Spleen (tissue), 11 donors: ENCODE measurements around the gene DMD. TPM values are rescaled to one million over a fixed set of nuclear protein-coding genes. Genes with fewer than 3 reads are reported as not detected.

Experiments
- DNase-seq: peaks from one replicate; pipeline ENCODE4 v3.0.0-alpha.2; 2020
- H3K27ac ChIP-seq, 8 donors: fragments of 200-600 bp; sonication (generic) in 7 of 8; 1 replicate in 4 of 8; 2 replicates in 4 of 8; pipeline versions ENCODE4 v1.5.0 to v1.8.0; 2016 to 2021; ENCODE audit warnings: inconsistent platforms in 4 of 8, mild to moderate bottlenecking in 4 of 8, moderate library complexity in 1 of 8
- H3K27me3 ChIP-seq, 7 donors: fragments of 200-600 bp; sonication (generic) in 6 of 7; replicated peaks in 1 of 7; 1 replicate in 4 of 7; 2 replicates in 3 of 7; pipeline versions ENCODE4 v1.5.0 to v1.8.0; 2016 to 2021; ENCODE audit warnings: inconsistent platforms in 3 of 7, mild to moderate bottlenecking in 1 of 7
- H3K36me3 ChIP-seq, 6 donors: fragments of 200-600 bp; sonication (generic) in 5 of 6; 1 replicate in 4 of 6; 2 replicates in 2 of 6; pipeline versions ENCODE4 v1.5.0 to v1.8.0; 2016 to 2021; ENCODE audit warnings: inconsistent platforms in 2 of 6
- H3K4me1 ChIP-seq, 6 donors: fragments of 200-600 bp; sonication (generic) in 5 of 6; 1 replicate in 3 of 6; 2 replicates in 3 of 6; pipeline versions ENCODE4 v1.5.0 to v1.8.0; 2016 to 2021; ENCODE audit warnings: inconsistent platforms in 3 of 6
- H3K4me3 ChIP-seq, 8 donors: fragments of 200-600 bp; sonication (generic) in 7 of 8; 1 replicate in 4 of 8; 2 replicates in 4 of 8; pipeline versions ENCODE4 v1.5.0 to v1.8.0; 2016 to 2021; ENCODE audit warnings: inconsistent platforms in 4 of 8, mild to moderate bottlenecking in 4 of 8, moderate library complexity in 2 of 8
- H3K9me3 ChIP-seq, 8 donors: fragments of 200-600 bp; sonication (generic) in 7 of 8; 1 replicate in 4 of 8; 2 replicates in 4 of 8; pipeline versions ENCODE4 v1.5.0 to v1.8.0; 2016 to 2021; ENCODE audit warnings: inconsistent platforms in 4 of 8
- POLR2A ChIP-seq, 3 donors: fragments of 450-650 bp; IDR thresholded peaks; one replicate each; pipeline ENCODE4 v1.5.1; 2017; ENCODE audit warnings: antibody characterized with exemption in 3 of 3, mild to moderate bottlenecking in 1 of 3
- POLR2AphosphoS5 ChIP-seq, 3 donors: sonication (generic); formaldehyde crosslinking; IDR thresholded peaks; one replicate each; pipeline ENCODE4 v1.5.1; 2017; ENCODE audit warnings: antibody characterized with exemption in 3 of 3
- WGBS, 5 donors: extraction: QIAGEN DNeasy Blood & Tissue Kit in 3 of 5; methylation state at CpG; one replicate each; pipeline versions ENCODE4 v1.1.5 to v1.1.7; 2013 to 2018; 5-methylcytosine and 5-hydroxymethylcytosine counted together
- intact Hi-C: fragments of 100-400 bp; cut with DNase I; formaldehyde crosslinking; loops from one replicate; pipeline ENCODE4 v1.15.0; 2023; ENCODE audit warnings: low total_unique reads
- polyA plus RNA-seq, 3 donors: library from polyadenylated mRNA; stranded (reverse); fragments of 200-250 nt; gene quantifications; one replicate each; pipeline ENCODE4 v1.2.1, GENCODE V29; 2013
- total RNA-seq, 7 donors: library from RNA; depleted of rRNA in 3 of 7; stranded (reverse); fragments of >200 nt in 3 of 7; fragmentation: NEBNext Ultra II Directional in 4 of 7; extraction: Animal tissue kit (Norgen Biotek cat#: 25700) in 4 of 7; gene quantifications; one replicate each; pipeline versions ENCODE4 v1.1.0 to v1.2.1, GENCODE V29; 2016 to 2021
- TF ChIP-seq, protein P1 (sequence below), 11 experiments: fragments of 200-600 bp in 7 of 11; fragments of 450-650 bp in 4 of 11; sonication (generic) in 4 of 11; IDR thresholded peaks in 8 of 11; conservative IDR thresholded peaks in 3 of 11; 1 replicate in 7 of 11; 2 replicates in 4 of 11; pipeline versions ENCODE4 v1.4.0 to v1.8.0; 2016 to 2021; ENCODE audit warnings: antibody characterized with exemption in 11 of 11, inconsistent platforms in 4 of 11, mild to moderate bottlenecking in 1 of 11
- donor health status: healthy with polysubstance abuse.
- donor health status: DM: no; HTN: no; CAD: no; lungs with moderate emphysema.
- donor health status: DM: no; HTN: no; CAD: no.
- donor health status: Bipolar disorder and iron deficiency.
- donor health status: healthy.
- donor health status: DM: no; HTN: no; CAD: no.
- donor health status: DM: yes; HTN: yes; CAD: no.

The DMD gene
- total and polyA plus RNA-seq, 10 donors, result 1.3 to 11.3 (median 4.4) TPM

DNA sequence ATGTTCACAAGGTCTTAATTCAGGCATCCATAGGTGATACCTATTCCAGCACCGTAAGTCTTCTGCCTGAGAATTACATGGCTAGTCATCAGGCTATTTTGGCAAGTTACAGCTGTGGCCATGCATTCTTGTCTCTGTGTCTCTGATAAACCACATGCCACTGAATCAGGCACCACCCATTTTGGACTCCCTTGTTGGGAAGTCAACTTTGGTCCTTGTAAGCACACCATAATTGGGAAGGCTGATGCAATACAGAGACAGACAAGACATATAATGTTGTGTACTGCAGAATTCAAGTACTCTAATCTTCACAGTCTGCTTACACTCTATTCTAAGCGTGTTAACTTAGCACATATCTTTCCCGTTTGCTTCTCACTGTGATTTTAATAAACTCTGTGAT lies 1655.8 kb downstream of the DMD start:
- 81 to 99% (median 93%) methylated on average over 3 of the region's 3 CpGs for WGBS, 5 donors
- intact Hi-C loops, result no loop called here
- Histone ChIP-seq H3K4me1 (no peaks in the 10 kb centered on the region), H3K9me3 (no peaks in the 10 kb centered on the region), H3K4me3 (no peak overlapping the region), H3K36me3 (no peaks in the 10 kb centered on the region), H3K27me3 (no peaks in the 10 kb centered on the region), H3K27ac (no peak overlapping the region)
- no peak for DNase-seq
- TF ChIP-seq POLR2AphosphoS5 (IDR thresholded peaks at IDR 0.05) (no peak), POLR2A (IDR thresholded peaks at IDR 0.05) (no peak)
- TF ChIP-seq, protein P1, sequence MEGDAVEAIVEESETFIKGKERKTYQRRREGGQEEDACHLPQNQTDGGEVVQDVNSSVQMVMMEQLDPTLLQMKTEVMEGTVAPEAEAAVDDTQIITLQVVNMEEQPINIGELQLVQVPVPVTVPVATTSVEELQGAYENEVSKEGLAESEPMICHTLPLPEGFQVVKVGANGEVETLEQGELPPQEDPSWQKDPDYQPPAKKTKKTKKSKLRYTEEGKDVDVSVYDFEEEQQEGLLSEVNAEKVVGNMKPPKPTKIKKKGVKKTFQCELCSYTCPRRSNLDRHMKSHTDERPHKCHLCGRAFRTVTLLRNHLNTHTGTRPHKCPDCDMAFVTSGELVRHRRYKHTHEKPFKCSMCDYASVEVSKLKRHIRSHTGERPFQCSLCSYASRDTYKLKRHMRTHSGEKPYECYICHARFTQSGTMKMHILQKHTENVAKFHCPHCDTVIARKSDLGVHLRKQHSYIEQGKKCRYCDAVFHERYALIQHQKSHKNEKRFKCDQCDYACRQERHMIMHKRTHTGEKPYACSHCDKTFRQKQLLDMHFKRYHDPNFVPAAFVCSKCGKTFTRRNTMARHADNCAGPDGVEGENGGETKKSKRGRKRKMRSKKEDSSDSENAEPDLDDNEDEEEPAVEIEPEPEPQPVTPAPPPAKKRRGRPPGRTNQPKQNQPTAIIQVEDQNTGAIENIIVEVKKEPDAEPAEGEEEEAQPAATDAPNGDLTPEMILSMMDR (IDR thresholded peaks at IDR 0.05 in 8 of 11, conservative IDR thresholded peaks at IDR 0.05 in 3 of 11), result no peak

DNA sequence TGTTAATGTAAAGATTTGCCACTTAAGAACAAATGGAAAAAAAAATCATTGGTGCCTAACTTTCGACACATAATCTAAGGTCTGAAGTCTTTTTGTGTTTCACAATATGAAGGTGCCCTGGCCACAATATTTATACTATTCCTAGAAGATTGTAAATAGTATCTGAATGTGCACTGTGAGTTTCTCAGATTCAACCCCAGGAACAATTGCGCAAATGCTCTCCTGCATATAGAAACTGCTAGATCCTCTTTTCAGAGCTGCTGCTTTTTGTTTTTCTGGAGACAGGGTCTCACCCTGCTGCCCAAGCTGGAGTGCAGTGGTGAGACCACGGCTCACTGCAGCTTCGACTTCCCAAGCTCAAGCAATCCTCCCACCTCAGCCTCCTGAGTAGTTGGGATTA lies 1659.4 kb downstream of the DMD start:
- no peaks in the 10 kb centered on the region for H3K4me1 ChIP-seq
- DNase-seq, result no peak
- H3K4me3 ChIP-seq, result no peak overlapping the region
- no peaks in the 10 kb centered on the region for H3K9me3 ChIP-seq
- 76 to 94% (median 84%) methylated on average over 2 to 4 of the region's 4 CpGs for WGBS, 5 donors
- intact Hi-C loops, result no loop called here
- H3K36me3 ChIP-seq, result no peaks in the 10 kb centered on the region
- H3K27me3 ChIP-seq, result no peaks in the 10 kb centered on the region
- no peak for TF ChIP-seq POLR2A (IDR thresholded peaks at IDR 0.05)
- TF ChIP-seq, protein P1 (IDR thresholded peaks at IDR 0.05 in 8 of 11, conservative IDR thresholded peaks at IDR 0.05 in 3 of 11), result no peak
- TF ChIP-seq POLR2AphosphoS5 (IDR thresholded peaks at IDR 0.05), result no peak
- no peak overlapping the region for H3K27ac ChIP-seq

DNA sequence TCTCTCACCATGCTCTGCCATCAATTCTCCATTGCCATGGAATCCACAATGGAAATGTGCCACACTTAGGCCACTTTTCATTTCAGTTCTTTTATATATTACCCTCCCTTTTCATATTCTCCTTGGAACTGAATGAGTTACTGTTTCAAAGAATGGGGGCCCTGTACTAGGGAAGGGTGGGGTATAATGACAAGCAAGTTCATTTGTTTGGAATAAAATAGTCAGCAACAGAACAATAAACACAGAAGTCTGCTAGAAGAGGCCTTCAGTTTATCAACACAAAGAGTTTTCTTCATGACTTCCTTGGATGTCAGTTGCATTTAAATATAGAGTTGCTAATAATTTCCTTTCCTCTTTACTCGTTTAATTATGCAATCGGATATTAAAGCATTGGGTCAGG lies 1661.2 kb downstream of the DMD start:
- Histone ChIP-seq H3K27ac (no peak overlapping the region), H3K4me3 (no peak overlapping the region), H3K27me3 (no peaks in the 10 kb centered on the region), H3K36me3 (no peaks in the 10 kb centered on the region), H3K4me1 (no peaks in the 10 kb centered on the region), H3K9me3 (no peaks in the 10 kb centered on the region)
- TF ChIP-seq POLR2A (IDR thresholded peaks at IDR 0.05) (no peak), POLR2AphosphoS5 (IDR thresholded peaks at IDR 0.05) (no peak)
- TF ChIP-seq, protein P1 (IDR thresholded peaks at IDR 0.05 in 8 of 11, conservative IDR thresholded peaks at IDR 0.05 in 3 of 11), result no peak
- no peak for DNase-seq
- WGBS, 5 donors, result 64 to 81% (median 73%) methylated on average over 2 of the region's 2 CpGs
- intact Hi-C loops, result no loop called here

DNA sequence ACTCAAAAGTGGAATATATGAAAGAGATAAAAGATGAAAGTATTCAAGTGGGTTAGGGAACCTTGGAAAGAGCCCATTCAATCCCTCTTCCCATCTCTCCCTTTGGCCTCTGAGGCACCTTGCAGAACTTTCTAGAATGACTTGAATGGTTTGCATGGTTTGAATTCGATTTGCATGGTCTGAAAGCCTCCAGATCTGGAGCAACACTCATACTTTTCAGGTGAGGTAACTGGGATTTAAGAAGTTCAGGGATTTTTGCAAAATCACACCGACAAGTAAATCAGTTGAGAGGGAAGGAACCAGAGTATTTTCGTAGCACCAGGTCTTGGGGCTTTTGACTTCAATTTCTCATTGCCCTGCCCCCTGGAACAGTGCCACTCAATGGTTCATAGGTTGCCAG lies 1663.5 kb downstream of the DMD start:
- no peak overlapping the region for H3K27ac ChIP-seq
- intact Hi-C loops, result no loop called here
- no peak for TF ChIP-seq POLR2A (IDR thresholded peaks at IDR 0.05)

DNA sequence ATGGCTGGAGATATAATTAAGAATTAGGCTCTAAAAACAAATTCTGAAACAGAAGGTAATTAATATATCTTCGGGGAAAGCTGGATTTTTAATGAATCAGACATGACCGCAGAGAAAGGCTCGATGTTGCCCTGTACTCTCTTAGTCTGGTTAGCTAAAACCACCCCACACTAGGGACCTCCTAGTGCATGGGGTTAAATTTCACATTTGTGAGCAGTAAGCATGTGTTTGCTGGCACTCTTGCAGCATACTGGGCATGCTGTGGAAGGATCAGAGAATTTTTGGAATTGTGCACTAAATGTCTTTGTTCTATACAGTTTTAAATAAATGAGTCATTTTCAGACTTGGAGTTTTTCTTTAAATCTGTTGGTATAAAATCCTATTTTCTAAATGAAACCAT lies 1663.9 kb downstream of the DMD start:
- Histone ChIP-seq H3K4me1 (no peaks in the 10 kb centered on the region), H3K36me3 (no peaks in the 10 kb centered on the region), H3K27me3 (no peaks in the 10 kb centered on the region), H3K9me3 (no peaks in the 10 kb centered on the region), H3K4me3 (no peak overlapping the region), H3K27ac (no peak overlapping the region)
- 71 to 94% (median 81%) methylated on average over 3 of the region's 3 CpGs for WGBS, 5 donors
- TF ChIP-seq POLR2AphosphoS5 (IDR thresholded peaks at IDR 0.05) (no peak), POLR2A (IDR thresholded peaks at IDR 0.05) (no peak)
- TF ChIP-seq, protein P1 (IDR thresholded peaks at IDR 0.05 in 8 of 11, conservative IDR thresholded peaks at IDR 0.05 in 3 of 11), result no peak
- intact Hi-C loops, result no loop called here
- DNase-seq, result no peak

More for the DNA sequence above, 1663.5 kb downstream of the DMD start:
- Histone ChIP-seq H3K36me3 (no peaks in the 10 kb centered on the region), H3K9me3 (no peaks in the 10 kb centered on the region), H3K4me1 (no peaks in the 10 kb centered on the region), H3K27me3 (no peaks in the 10 kb centered on the region), H3K4me3 (no peak overlapping the region)
- WGBS, 5 donors, result 56 to 68% (median 63%) methylated on average over 3 of the region's 3 CpGs
- DNase-seq, result no peak
